Left lung (tissue), 10 donors: ENCODE results near the gene PCARE. TPM values are rescaled to one million over a fixed set of nuclear protein-coding genes. Genes with fewer than 3 reads are reported as not detected.

Source experiments
- ATAC-seq: fragments of 200-7000 bp; cut with Tn5 transposase; one replicate; pipeline ENCODE4 v1.9.1; 2020; ENCODE audit warnings: moderate library complexity
- DNase-seq, 4 donors: peaks; one replicate each; pipeline ENCODE4 v3.0.0-alpha.2; 2013 to 2020
- H3K27ac ChIP-seq, 2 donors: fragments of 200-600 bp; sonication (generic) in 1 of 2; one replicate each; pipeline versions ENCODE4 v1.5.0 to v1.8.0; 2020 to 2021
- H3K27me3 ChIP-seq, 2 donors: fragments of 200-600 bp; sonication (generic) in 1 of 2; one replicate each; pipeline versions ENCODE4 v1.5.0 to v1.8.0; 2020 to 2021
- H3K36me3 ChIP-seq, 2 donors: fragments of 200-600 bp; sonication (generic) in 1 of 2; one replicate each; pipeline versions ENCODE4 v1.5.0 to v1.8.0; 2020 to 2021
- H3K4me1 ChIP-seq, 2 donors: fragments of 200-600 bp; one replicate each; pipeline ENCODE4 v1.8.0; 2021
- H3K4me3 ChIP-seq, 2 donors: fragments of 200-600 bp; sonication (generic) in 1 of 2; one replicate each; pipeline versions ENCODE4 v1.5.0 to v1.8.0; 2020 to 2021; ENCODE audit warnings: mild to moderate bottlenecking in 1 of 2
- H3K9me3 ChIP-seq, 2 donors: fragments of 200-600 bp; sonication (generic) in 1 of 2; one replicate each; pipeline versions ENCODE4 v1.5.0 to v1.8.0; 2020 to 2021
- intact Hi-C, 2 donors: fragments of 100-400 bp; cut with DNase I; formaldehyde crosslinking; loops; one replicate each; pipeline versions ENCODE4 v1.11.2 to v1.14.2; 2022
- polyA plus RNA-seq, 6 donors: library from polyadenylated mRNA; unstranded; fragments of 120-200 nt; gene quantifications; one replicate each; pipeline ENCODE4 v1.2.1, GENCODE V29; 2013; ENCODE audit not compliant: insufficient read length in 6 of 6
- total RNA-seq, 2 donors: library from RNA; stranded (reverse); fragmentation: NEBNext Ultra II Directional; extraction: Animal tissue kit (Norgen Biotek cat#: 25700); gene quantifications; one replicate each; pipeline ENCODE4 v1.2.1, GENCODE V29; 2021
- TF ChIP-seq, protein P1 (sequence below), 2 donors: fragments of 200-600 bp; sonication (generic) in 1 of 2; IDR thresholded peaks; one replicate each; pipeline versions ENCODE4 v1.5.0 to v1.8.0; 2021; ENCODE audit warnings: antibody characterized with exemption in 2 of 2
- donor health status: DM: no; HTN: yes; CAD: no.
- donor health status: DM: no; HTN: no; CAD: no.

PCARE gene
- total and polyA plus RNA-seq, 8 donors: 0.03 to 0.27 (median 0.05) TPM; not detected in 1

DNA sequence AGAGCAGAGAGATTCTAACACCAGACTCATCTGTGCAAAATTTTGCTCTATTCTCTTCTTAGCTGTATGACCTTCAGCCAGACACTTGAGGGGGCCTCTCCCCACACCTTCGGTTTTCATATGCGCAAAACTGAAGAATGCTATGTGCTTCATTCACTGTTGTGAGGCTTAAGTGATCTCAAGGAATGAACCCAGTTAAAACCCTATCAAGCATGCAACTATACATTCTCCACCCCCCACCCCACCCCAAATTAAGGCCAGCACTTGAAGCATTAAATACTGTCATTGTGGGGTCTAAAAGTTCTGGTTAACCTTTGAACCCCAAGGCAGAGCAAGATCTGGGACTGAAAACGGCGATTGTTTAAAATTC is 10.0 kb downstream of the PCARE start:
- no peaks in the 10 kb centered on the region for H3K27me3 ChIP-seq
- ATAC-seq (no peak), DNase-seq (no peak)
- H3K4me3 ChIP-seq: no peak overlapping the region
- no peak overlapping the region for H3K27ac ChIP-seq
- intact Hi-C loops: no loop called here
- H3K9me3 ChIP-seq: no peaks in the 10 kb centered on the region
- H3K4me1 ChIP-seq: peaks cover 13 to 29% of the 10 kb centered on the region in 2 donors
- H3K36me3 ChIP-seq: no peaks in the 10 kb centered on the region
- TF ChIP-seq, protein P1, sequence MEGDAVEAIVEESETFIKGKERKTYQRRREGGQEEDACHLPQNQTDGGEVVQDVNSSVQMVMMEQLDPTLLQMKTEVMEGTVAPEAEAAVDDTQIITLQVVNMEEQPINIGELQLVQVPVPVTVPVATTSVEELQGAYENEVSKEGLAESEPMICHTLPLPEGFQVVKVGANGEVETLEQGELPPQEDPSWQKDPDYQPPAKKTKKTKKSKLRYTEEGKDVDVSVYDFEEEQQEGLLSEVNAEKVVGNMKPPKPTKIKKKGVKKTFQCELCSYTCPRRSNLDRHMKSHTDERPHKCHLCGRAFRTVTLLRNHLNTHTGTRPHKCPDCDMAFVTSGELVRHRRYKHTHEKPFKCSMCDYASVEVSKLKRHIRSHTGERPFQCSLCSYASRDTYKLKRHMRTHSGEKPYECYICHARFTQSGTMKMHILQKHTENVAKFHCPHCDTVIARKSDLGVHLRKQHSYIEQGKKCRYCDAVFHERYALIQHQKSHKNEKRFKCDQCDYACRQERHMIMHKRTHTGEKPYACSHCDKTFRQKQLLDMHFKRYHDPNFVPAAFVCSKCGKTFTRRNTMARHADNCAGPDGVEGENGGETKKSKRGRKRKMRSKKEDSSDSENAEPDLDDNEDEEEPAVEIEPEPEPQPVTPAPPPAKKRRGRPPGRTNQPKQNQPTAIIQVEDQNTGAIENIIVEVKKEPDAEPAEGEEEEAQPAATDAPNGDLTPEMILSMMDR (IDR thresholded peaks at IDR 0.05): no peak

DNA sequence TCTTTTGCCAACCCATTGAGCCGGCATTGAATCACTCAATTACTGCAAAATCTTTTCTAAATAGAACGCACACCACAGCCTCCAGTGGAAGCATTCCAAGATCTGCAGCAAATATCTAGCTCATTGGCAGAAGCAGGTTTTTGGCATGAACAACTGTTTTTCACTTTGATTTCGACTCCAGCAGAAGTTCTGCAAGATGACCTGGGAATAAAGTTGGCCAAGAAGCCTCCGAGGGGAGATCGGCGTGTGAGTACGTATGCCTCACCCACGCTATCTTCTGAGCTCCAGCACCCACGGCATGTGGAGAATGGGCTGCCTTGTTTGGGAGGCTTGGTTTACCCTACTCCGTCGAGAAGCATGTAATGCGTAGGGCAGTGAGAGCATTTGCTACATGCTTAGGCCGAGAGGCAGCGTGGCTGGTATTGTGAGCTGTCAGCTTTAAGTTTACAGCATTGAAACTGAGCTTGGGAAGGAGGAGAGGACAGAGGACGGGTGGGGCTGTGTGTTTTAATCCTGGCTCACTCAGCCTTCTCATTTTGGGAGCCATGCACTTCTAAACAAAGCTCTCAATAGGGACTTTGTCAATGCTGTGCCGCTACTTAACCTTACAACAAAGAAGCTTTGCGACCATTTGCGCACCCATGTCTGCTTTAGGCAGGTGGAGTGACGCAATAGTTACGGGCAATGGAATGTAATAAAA is 10.5 kb downstream of the PCARE start:
- DNase-seq (peak in 2 of 4 donors; percentile 44 to 46), ATAC-seq (no peak)
- no peak overlapping the region for H3K27ac ChIP-seq
- intact Hi-C loops: no loop called here
- no peaks in the 10 kb centered on the region for H3K36me3 ChIP-seq
- no peaks in the 10 kb centered on the region for H3K9me3 ChIP-seq
- TF ChIP-seq, protein P1 (IDR thresholded peaks at IDR 0.05): no peak
- peaks cover 13 to 29% of the 10 kb centered on the region in 2 donors for H3K4me1 ChIP-seq
- H3K4me3 ChIP-seq: no peak overlapping the region
- no peaks in the 10 kb centered on the region for H3K27me3 ChIP-seq

DNA sequence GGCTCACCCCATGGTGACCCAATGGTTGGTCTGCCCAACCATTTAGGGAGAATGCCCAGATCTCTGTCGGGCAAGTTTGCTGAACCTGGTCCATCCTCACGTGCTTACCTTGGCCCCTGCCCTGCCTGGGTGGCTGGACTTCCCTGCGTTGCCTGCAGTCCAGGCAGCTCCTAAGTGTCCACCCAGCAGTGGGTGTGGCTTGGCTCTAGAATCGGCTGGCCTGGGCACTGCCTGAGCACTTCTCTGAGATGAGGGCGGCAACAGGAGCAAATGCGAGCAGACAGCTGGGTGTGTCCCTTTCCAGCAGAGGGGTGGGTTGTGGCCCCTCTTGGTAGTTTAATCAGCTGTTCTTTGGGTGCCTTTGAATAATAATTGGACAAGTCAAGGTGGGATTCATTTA is 11.3 kb downstream of the PCARE start:
- ATAC-seq (peak; percentile 89), DNase-seq (peak in 1 of 4 donors; percentile 68)
- TF ChIP-seq, protein P1 (IDR thresholded peaks at IDR 0.05): no peak
- Histone ChIP-seq H3K36me3 (no peaks in the 10 kb centered on the region), H3K4me3 (no peak overlapping the region), H3K4me1 (peaks cover 13 to 29% of the 10 kb centered on the region in 2 donors), H3K9me3 (no peaks in the 10 kb centered on the region), H3K27me3 (no peaks in the 10 kb centered on the region), H3K27ac (no peak overlapping the region)
- intact Hi-C loops: no loop called here

DNA sequence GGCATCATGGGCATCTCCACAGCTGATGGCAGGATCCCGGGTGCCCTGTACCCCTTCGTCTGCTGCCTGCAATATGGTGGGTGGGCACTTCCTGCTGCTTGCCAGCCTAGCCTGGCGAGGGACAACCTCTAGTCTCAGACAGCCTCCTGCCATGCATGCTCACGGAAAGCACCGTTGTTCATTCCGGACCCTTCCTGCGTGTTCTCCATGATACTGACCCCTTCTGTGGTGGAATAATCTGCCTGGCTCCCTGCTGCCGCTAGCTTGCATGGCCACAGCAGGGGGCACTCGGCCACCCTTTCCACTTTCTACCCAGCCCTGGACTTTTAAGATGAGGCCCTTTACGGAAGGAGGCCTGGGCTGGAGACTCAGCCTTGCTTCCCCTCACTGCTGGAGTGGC is 12.0 kb downstream of the PCARE start:
- intact Hi-C loops: no loop called here
- Histone ChIP-seq H3K9me3 (no peaks in the 10 kb centered on the region), H3K4me1 (peaks cover 13 to 26% of the 10 kb centered on the region in 2 donors), H3K36me3 (no peaks in the 10 kb centered on the region), H3K27me3 (no peaks in the 10 kb centered on the region), H3K4me3 (no peak overlapping the region), H3K27ac (no peak overlapping the region)
- ATAC-seq (no peak), DNase-seq (no peak)
- TF ChIP-seq, protein P1 (IDR thresholded peaks at IDR 0.05): no peak

DNA sequence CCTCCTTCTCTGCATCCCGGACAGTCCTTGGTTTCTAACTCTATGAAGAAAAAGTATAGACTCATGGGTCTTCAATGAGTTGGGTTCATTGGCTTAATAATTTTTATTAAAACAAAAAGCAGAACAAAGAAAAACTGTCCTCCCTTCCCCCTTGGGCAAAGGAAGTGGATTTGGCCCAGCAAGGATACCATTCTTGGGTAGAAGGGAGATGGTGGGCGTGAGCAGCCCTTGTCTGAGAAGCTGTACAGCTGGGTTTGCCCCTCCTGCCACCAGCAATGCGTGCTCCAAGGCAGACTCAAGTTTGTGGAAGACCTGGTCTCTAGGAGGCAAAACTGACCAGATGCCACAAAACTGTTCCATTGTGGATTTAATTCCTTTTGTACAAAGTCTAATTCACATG is 12.7 kb downstream of the PCARE start:
- no peak for DNase-seq
- Histone ChIP-seq H3K4me1 (peaks cover 13 to 18% of the 10 kb centered on the region in 2 donors), H3K36me3 (no peaks in the 10 kb centered on the region), H3K27me3 (no peaks in the 10 kb centered on the region), H3K9me3 (no peaks in the 10 kb centered on the region), H3K27ac (no peak overlapping the region), H3K4me3 (no peak overlapping the region)
- intact Hi-C loops: no loop called here
- no peak for ATAC-seq
- TF ChIP-seq, protein P1 (IDR thresholded peaks at IDR 0.05): no peak
